HG02981 (cell line): ENCODE data around the gene CORIN.
"Not testable (repeated sequence)": the region's sequence is repeated elsewhere in the genome, so short reads cannot be mapped to it uniquely, and the experiment has no call there.

Experiments
- ATAC-seq: cut with Tn5 transposase; IDR thresholded peaks from one replicate; pipeline ENCODE4 v1.9.1; 2021; ENCODE audit warnings: mild to moderate bottlenecking, moderate library complexity; ENCODE audit not compliant: unreplicated experiment

The CORIN gene

DNA sequence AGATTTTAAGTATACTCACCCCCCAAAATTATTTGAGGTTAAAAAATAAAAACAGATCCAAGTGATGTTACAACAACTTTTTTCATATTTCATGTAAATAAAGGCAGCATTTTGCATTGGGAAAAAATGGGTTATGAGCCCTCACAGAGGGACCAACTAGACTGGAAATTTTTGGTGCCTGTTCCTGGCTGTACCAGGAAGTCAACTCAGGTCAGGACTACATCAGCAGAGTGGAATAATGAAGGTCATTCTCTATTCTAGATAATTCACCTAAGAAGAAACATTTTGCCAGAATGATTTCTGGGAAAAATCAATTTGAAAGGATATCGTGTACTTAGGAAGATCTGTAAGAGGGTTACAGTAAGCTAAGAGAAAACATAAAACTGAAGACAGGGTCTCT, 66.8 kb downstream of the CORIN start:
- ATAC-seq = no peak

DNA sequence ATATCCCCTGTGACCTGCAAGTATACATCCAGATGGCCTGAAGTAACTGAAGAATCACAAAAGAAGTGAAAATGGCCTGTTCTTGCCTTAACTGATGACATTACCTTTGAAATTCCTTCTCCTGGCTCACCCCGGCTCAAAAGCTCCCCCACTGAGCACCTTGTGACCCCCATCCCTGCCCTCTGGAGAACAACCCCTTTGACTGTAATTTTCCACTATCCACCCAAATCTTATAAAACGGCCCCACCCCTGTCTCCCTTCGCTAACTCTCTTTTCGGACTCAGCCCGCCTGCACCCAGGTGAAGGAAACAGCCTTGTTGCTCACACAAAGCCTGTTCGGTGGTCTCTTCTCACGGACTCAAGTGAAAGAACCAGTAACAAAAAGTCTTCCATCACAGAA, 69.9 kb downstream of the CORIN start:
- ATAC-seq = not testable (repeated sequence)

DNA sequence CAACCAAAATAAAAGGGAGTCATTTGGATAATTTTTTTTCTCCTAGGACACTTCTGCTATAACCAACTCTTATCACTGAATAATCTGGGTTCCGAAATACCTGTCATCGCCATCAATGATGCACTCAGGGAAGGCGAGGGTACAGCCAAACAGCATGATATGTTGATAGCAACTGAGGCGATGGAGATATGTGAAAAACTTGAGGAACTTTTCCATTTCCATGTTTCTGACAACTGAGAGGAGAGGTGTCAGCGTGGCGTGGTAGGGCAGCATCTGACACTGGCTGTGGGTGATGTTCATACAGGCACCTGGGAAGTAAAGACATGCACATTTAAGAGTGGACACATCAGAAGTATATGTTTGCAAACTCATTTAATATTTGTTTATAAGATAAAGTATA, 74.6 kb downstream of the CORIN start:
- ATAC-seq = no peak

DNA sequence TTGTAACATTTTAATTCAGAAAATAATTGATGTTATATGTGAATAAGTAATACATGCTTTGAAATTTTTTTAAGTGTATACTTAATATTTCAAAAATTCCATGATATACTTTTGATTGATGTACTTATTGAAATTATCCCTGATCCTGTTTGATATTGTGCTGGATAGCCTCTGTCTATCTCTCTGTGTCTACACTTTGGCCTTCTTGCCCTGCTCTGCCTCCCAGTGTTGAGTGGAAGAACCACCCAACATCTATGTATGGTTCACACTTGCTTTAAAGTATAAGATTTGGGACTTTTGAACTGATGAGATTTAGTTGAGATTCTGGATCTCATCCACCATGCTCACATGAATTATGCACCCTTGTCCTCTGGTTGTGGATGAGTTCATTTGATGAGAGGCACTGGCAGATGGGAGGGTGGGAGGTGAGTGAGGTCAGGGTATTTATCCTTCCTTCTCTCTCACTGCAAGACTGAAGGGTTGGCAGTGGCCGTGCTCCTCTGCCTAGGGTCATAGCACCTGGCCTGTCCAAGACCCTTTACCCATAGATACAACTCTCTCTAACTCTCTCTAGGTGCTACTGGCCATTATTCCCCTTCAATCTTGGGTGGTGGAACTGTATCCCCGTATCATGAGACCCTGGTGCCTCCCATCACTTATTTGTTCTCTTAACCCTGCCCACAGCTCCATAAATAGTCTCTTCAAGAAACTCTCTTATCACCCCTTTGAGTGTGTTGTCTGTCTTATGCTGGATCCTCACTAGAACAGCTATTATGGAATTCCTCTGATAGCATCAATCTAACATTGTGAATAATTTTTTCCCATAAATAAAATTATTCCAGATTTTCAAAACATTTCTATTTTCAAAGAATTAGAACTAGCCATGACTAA, 75.2 kb downstream of the CORIN start:
- no peak for ATAC-seq

GRCh38 chr4:47753316-47753715, 84.6 kb downstream of the CORIN start:
- not testable (repeated sequence) for ATAC-seq

- no peak for ATAC-seq
These were observed 85.7 kb downstream of the CORIN start for GRCh38 chr4:47752214-47752613.

- no peak for ATAC-seq
These were observed 87.1 kb downstream of the CORIN start for GRCh38 chr4:47750788-47751187.

DNA sequence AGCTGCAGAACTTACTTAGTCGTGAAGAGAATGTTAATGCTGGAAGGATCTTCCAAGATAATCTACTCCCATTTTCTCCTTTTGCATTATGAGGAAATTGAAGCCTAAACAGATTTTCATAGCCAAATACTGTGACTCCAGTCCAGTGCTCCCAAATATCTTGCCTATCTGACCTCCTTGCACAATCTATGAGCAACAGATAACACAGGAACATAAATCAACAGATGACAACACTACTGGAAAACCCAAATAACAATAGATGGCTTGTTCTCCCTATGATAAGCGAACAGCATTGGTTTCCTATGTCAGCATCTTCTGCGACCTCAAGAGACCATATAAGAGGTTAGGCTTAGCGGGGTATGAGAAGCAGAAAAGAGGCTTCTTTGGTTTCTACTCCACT, 88.0 kb downstream of the CORIN start:
- no peak for ATAC-seq

GRCh38 chr4:47749060-47749459, 88.8 kb downstream of the CORIN start:
- no peak for ATAC-seq

DNA sequence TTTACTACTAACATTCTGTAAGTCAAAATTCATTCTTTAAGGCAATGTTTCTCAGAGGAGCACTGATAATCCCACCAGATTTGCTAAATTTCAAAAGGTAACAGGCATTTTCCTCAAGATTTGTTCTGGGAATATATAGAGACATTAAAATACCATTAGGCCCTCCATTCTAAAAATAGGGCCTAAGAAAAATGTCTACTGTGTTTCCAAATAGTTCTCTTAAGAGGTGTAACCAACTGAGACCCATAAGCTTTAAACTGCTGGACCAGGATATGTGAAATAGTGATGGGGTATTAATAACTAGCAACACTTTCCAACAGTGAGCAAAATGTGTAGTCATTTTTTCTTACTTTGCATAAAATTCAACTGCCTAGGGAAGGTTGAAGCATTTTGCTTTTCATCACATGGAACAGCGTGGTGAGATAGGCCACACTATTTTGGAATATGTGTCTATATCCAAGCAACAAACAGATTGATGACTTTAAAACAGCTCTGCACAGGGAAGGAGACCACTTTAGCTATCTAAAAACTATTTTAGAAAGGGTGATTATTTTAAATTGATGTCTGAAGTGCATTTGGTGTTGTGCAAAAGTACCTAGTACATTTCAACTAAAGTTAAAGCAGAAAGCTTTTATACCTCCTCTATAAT, 89.9 kb downstream of the CORIN start:
- no peak for ATAC-seq

GRCh38 chr4:47747211-47747610, 90.7 kb downstream of the CORIN start:
- ATAC-seq = no peak

DNA sequence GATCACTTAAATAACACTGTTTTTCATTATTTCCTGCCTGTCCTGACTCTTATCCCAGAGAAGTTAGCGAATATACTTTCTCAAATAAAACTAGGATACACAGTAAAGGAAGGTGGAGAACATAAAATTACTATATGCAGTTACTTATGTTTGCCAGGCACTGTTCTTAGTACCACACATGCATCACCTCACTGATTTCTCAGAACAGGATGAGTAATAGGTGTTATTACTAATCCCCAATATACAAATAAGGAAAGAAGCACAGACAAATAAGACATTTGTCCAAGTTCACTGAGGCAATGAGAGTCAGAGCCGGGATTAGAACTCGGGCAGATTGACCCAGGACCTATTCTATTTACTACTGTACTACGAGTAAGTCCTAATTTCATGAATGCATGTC, 91.7 kb downstream of the CORIN start:
- no peak for ATAC-seq

DNA sequence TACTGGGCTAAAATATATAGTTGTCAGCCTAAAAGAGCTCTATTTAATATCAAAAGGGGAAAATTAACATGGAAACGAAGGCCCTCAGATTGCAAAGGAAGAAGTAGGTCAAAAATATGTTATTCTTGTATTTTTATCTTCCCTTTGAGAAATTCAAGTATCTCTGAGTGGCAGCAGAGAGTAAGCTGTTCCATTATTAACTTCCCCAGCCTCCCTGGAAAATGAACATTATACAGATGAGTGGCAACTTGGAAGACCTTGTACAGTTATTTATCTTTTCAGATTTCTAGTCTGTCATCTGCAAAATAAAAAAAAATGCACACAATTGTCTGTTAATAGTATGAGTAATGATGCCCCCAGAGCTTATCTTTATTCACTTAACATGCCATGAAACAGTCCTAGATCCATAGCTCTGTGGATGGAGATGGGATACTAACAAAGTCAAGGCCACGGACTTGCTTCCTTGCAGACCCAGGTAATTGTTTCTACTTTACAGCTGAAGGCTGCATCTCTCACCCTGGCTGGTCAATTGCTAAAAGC, 93.0 kb downstream of the CORIN start:
- ATAC-seq = no peak

- ATAC-seq = no peak
These were observed 93.6 kb downstream of the CORIN start for GRCh38 chr4:47744253-47744652.

DNA sequence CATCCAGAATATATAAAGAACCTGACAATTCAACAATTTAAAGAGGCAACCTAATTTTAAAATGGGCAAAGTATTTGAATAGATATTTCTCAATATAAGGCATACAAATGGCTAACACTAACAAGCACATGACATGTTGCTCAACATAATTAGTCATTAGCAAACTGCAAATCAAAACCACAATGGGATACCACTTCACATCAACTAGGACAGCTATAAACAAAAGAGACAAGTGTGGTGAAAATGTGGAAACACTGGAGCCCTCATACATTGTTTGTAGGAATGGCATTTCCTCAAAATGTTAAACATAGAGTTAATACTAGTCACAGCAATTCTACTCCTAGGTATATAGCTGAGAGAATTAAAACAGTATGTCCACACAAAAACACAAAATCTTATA, 96.7 kb downstream of the CORIN start:
- no peak for ATAC-seq

DNA sequence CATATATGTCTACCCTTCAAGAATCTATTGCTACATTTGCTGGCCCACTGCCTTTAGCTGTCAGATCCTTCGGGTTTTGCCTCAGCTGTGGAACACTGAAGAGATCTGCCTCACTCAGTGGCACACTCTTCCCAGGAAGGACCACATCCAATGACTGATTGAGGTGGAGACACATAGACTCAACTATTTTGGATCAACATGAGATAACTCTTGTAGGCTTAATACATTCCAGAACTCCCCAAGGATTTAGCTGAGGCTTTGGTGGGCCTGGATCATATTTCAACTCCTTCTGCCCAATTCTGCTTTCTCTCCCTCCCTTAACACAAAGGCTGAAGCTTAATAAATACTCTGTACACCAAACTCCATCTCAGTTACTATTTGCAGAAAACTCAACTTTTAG, 100.5 kb downstream of the CORIN start:
- ATAC-seq = no peak

- ATAC-seq = no peak
These were observed 101.3 kb downstream of the CORIN start for GRCh38 chr4:47736555-47736954.

DNA sequence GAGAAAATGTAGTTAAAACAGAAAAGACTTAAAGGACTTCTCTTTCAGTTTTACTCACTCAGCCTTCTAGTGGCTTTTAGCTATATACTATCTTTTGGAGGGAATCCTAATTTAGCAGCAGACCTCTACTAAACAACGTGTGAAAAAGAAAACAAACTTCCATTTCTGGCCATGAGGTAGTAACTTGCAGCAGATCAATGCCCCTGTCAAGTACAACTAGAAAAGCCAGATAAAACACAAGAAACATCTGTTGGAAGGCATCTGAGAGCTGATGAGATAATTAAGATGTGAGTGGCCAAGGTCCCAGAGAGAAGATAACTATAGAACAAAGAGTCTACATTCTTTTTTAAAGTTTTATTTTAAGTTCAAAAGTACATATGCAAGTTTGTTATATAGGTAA, 101.7 kb downstream of the CORIN start:
- no peak for ATAC-seq

- no peak for ATAC-seq
These were observed 104.3 kb downstream of the CORIN start for GRCh38 chr4:47733302-47734175.

DNA sequence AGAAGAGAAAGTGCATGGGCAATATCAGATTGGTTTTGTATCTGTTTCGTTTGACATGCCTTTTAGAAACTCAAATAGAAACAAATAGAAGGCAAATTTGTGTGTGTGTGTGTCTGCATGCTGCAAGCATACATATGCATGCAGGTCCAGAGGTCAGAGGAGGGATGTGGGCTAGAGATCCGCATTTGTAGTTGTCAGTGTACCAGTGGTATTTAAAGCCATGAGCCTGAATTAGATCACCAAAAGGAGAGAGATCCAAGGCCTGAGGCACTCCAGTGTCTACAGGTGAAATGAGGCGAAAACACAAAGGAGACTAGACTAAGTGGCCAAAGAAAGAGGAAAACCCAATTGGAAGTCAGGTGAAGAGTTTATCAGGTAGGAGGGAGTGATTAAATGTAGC, 106.7 kb downstream of the CORIN start:
- no peak for ATAC-seq

- no peak for ATAC-seq
These were observed 108.7 kb downstream of the CORIN start for GRCh38 chr4:47729131-47729680.
